Neutrophil (primary cell): Measurements from ENCODE around the gene ZBP1.

Experiments
- H3K27ac ChIP-seq: fragments of 200-600 bp; sonication (generic); 2 replicates; pipeline ENCODE4 v1.5.1; 2016; ENCODE audit warnings: mild to moderate bottlenecking, moderate library complexity
- H3K27me3 ChIP-seq: fragments of 200-600 bp; sonication (generic); 2 replicates; pipeline ENCODE4 v1.6.0; 2016; ENCODE audit warnings: mild to moderate bottlenecking
- H3K36me3 ChIP-seq: fragments of 200-600 bp; sonication (generic); 2 replicates; pipeline ENCODE4 v1.5.1; 2017
- H3K4me1 ChIP-seq, 2 experiments: fragments of 200-600 bp in 1 of 2; sonication (generic) in 1 of 2; 1 replicate in 1 of 2; 2 replicates in 1 of 2; pipeline versions ENCODE4 v1.5.1 to v1.6.1; 2013 to 2016; ENCODE audit warnings: low read depth in 1 of 2, low read length in 1 of 2, mild to moderate bottlenecking in 1 of 2, moderate library complexity in 1 of 2; ENCODE audit not compliant: control insufficient read depth in 1 of 2, insufficient read depth in 1 of 2
- H3K4me3 ChIP-seq, 2 experiments: fragments of 200-600 bp in 1 of 2; sonication (generic) in 1 of 2; 1 replicate in 1 of 2; 2 replicates in 1 of 2; pipeline ENCODE4 v1.5.1; 2013 to 2016; ENCODE audit warnings: low read depth in 1 of 2, low read length in 1 of 2, mild to moderate bottlenecking in 1 of 2, moderate library complexity in 1 of 2
- H3K9me3 ChIP-seq: fragments of 200-600 bp; sonication (generic); 2 replicates; pipeline ENCODE4 v1.5.1; 2016
- CTCF ChIP-seq: fragments of 200-600 bp; sonication (generic); IDR thresholded peaks from 2 replicates; pipeline ENCODE4 v1.5.1; 2016; ENCODE audit warnings: antibody characterized with exemption

Gene ZBP1

GRCh38 chr20:57580478-57581201, 39.6 kb downstream of the ZBP1 start:
- no peak overlapping the region for H3K27ac ChIP-seq
- TF ChIP-seq CTCF = no peak
- no peak overlapping the region for H3K4me3 ChIP-seq
- H3K27me3 ChIP-seq = peaks cover 85% of the 10 kb centered on the region
- H3K36me3 ChIP-seq = no peaks in the 10 kb centered on the region
- H3K9me3 ChIP-seq = no peaks in the 10 kb centered on the region
- H3K4me1 ChIP-seq = peaks cover 22% of the 10 kb centered on the region in 2 experiments

DNA sequence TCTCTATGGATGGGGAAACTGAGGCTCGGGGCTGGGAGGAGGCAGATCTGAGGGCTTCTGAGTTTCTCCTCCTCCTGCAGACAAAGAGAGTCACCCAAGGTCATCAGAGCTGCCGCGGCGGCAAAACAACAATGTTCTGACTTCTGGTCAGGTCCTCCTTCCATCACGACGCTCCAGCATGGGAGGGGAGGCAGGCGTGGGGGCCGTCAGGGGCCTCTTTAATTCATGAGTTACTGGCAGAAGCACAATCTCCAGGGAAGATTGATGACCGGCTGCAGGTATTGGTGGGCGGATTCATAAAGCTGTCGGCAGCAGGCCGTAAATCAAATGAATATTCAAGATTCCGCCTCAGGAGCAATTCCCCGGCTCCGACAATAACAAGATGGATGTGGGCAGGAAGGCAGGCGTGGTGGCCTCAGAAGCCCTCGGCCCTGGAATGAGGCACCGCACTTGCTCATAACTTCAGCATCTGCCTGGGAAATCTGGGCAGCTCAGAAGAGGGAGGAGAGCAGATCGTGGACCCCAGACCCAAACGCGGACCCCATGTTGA, 40.3 kb downstream of the ZBP1 start:
- no peaks in the 10 kb centered on the region for H3K36me3 ChIP-seq
- no peaks in the 10 kb centered on the region for H3K9me3 ChIP-seq
- H3K4me3 ChIP-seq = no peak overlapping the region
- no peak overlapping the region for H3K27ac ChIP-seq
- H3K4me1 ChIP-seq = peaks cover 22% of the 10 kb centered on the region in 2 experiments
- TF ChIP-seq CTCF = no peak
- H3K27me3 ChIP-seq = peaks cover 85% of the 10 kb centered on the region

DNA sequence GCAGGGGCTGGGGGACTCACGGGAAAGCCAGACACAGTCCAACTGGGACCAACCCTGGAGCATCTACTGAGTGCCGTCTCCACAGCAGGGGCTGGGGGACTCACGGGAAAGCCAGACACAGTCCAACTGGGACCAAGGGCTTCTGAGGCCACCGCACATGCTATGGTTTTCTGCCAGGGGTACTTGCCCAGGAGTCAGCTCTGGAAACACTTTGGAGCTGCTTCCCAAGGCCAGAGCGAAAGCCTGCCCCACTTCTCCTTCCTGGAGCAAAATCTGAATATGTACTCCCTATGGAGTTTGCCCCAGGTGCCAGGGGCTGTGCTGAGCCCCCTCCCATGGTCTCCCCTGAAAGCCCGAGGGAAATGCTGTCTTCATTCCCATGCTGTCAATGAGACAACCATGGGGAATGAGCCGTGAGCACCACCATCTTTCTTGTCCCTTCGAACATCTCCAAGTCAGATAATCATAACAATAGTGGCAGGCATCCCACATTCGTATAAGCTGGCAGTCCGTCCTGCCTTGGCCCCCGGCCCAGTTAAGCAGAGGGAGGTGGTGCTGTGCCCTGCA, 40.8 kb downstream of the ZBP1 start:
- peaks cover 85% of the 10 kb centered on the region for H3K27me3 ChIP-seq
- H3K36me3 ChIP-seq = no peaks in the 10 kb centered on the region
- TF ChIP-seq CTCF = no peak
- H3K9me3 ChIP-seq = no peaks in the 10 kb centered on the region
- H3K4me3 ChIP-seq = no peak overlapping the region
- H3K27ac ChIP-seq = no peak overlapping the region
- H3K4me1 ChIP-seq = peaks cover 22% of the 10 kb centered on the region in 2 experiments

- Histone ChIP-seq H3K27me3 (peaks cover 85% of the 10 kb centered on the region), H3K4me3 (no peak overlapping the region), H3K9me3 (no peaks in the 10 kb centered on the region), H3K27ac (no peak overlapping the region), H3K36me3 (no peaks in the 10 kb centered on the region), H3K4me1 (peaks cover 22% of the 10 kb centered on the region in 2 experiments)
- no peak for TF ChIP-seq CTCF
Observed at GRCh38 chr20:57578476-57579165, 41.6 kb downstream of the ZBP1 start.

- Histone ChIP-seq H3K27ac (no peak overlapping the region), H3K4me1 (peaks cover 21 to 22% of the 10 kb centered on the region in 2 experiments), H3K4me3 (no peak overlapping the region), H3K9me3 (no peaks in the 10 kb centered on the region), H3K27me3 (peaks cover 87% of the 10 kb centered on the region), H3K36me3 (no peaks in the 10 kb centered on the region)
- no peak for TF ChIP-seq CTCF
Observed at GRCh38 chr20:57577679-57578475, 42.3 kb downstream of the ZBP1 start.
